ENCODE results near the gene LTBP1. TPM values are rescaled to one million over a fixed set of nuclear protein-coding genes. Genes with fewer than 3 reads are reported as not detected.
A peak's percentile ranks its signal among the peaks of the same experiment; 100 is the strongest.

The LTBP1 gene
- total and polyA plus RNA-seq, 10 of the 15 experiments (the other 5 are each of a cell fraction or from before 2014, with no cell fraction given): 0.01 to 0.28 (median 0.12) TPM; not detected in 2

DNA sequence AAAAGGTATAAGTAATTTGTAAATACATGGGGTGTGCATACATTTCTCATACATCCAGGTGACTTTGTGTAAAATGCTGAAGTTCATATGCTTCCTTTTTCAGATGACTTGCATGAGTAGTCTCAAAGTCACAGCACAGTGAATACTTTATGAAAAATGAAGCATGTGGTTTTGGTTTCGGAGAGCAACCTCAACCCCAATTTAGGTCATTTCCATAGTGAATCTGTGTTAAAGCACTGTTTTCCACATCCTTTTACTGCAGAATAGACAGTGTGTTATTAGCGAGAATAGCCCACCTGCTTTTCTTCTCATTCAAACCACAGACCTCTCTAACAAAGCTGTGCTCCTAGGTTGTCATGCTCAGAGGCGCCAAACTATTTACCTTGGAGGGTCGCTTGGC, 325.2 kb downstream of the LTBP1 start (continued):
- TF ChIP-seq, protein P1, sequence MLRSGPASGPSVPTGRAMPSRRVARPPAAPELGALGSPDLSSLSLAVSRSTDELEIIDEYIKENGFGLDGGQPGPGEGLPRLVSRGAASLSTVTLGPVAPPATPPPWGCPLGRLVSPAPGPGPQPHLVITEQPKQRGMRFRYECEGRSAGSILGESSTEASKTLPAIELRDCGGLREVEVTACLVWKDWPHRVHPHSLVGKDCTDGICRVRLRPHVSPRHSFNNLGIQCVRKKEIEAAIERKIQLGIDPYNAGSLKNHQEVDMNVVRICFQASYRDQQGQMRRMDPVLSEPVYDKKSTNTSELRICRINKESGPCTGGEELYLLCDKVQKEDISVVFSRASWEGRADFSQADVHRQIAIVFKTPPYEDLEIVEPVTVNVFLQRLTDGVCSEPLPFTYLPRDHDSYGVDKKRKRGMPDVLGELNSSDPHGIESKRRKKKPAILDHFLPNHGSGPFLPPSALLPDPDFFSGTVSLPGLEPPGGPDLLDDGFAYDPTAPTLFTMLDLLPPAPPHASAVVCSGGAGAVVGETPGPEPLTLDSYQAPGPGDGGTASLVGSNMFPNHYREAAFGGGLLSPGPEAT (IDR thresholded peaks at IDR 0.05; ENCODE audit: low read depth): no peak; the same call in 1 of the 2 replicates
- TF ChIP-seq SMC3 (IDR thresholded peaks at IDR 0.05; ENCODE audit: borderline replicate concordance, low read length) (no peak), MTA2 (IDR thresholded peaks at IDR 0.05; ENCODE audit: low read depth) (peak; percentile 74), TCF12 (IDR thresholded peaks at IDR 0.05; ENCODE audit: low read depth, low read length) (peak; percentile 65; the same call in 1 of the 2 replicates), MYC (IDR thresholded peaks at IDR 0.05; ENCODE audit: insufficient read depth, insufficient read length, insufficient replicate concordance, low read length, severe bottlenecking) (no peak), SMAD5 (IDR thresholded peaks at IDR 0.05; ENCODE audit: low read depth) (no peak), KLF5 (IDR thresholded peaks at IDR 0.05; ENCODE audit: partially characterized antibody) (no peak), YBX1 (IDR thresholded peaks at IDR 0.05) (no peak), FOS (IDR thresholded peaks at IDR 0.05; ENCODE audit: borderline replicate concordance, extremely low read depth, insufficient read length) (no peak), CHD2 (IDR thresholded peaks at IDR 0.05; ENCODE audit: borderline replicate concordance, low read depth, low read length) (no peak), HDGF (IDR thresholded peaks at IDR 0.05) (no peak), WRNIP1 (IDR thresholded peaks at IDR 0.05; ENCODE audit: borderline replicate concordance, low read depth, low read length) (no peak)
- TF ChIP-seq, protein P2, sequence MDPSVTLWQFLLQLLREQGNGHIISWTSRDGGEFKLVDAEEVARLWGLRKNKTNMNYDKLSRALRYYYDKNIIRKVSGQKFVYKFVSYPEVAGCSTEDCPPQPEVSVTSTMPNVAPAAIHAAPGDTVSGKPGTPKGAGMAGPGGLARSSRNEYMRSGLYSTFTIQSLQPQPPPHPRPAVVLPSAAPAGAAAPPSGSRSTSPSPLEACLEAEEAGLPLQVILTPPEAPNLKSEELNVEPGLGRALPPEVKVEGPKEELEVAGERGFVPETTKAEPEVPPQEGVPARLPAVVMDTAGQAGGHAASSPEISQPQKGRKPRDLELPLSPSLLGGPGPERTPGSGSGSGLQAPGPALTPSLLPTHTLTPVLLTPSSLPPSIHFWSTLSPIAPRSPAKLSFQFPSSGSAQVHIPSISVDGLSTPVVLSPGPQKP (IDR thresholded peaks at IDR 0.05; ENCODE audit: low read depth, low read length): no peak
- TF ChIP-seq, protein P3, sequence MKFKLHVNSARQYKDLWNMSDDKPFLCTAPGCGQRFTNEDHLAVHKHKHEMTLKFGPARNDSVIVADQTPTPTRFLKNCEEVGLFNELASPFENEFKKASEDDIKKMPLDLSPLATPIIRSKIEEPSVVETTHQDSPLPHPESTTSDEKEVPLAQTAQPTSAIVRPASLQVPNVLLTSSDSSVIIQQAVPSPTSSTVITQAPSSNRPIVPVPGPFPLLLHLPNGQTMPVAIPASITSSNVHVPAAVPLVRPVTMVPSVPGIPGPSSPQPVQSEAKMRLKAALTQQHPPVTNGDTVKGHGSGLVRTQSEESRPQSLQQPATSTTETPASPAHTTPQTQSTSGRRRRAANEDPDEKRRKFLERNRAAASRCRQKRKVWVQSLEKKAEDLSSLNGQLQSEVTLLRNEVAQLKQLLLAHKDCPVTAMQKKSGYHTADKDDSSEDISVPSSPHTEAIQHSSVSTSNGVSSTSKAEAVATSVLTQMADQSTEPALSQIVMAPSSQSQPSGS (IDR thresholded peaks at IDR 0.05; ENCODE audit: low read length): peak; percentile 75; the same call in 1 of the 2 replicates
- TF ChIP-seq, protein P4, sequence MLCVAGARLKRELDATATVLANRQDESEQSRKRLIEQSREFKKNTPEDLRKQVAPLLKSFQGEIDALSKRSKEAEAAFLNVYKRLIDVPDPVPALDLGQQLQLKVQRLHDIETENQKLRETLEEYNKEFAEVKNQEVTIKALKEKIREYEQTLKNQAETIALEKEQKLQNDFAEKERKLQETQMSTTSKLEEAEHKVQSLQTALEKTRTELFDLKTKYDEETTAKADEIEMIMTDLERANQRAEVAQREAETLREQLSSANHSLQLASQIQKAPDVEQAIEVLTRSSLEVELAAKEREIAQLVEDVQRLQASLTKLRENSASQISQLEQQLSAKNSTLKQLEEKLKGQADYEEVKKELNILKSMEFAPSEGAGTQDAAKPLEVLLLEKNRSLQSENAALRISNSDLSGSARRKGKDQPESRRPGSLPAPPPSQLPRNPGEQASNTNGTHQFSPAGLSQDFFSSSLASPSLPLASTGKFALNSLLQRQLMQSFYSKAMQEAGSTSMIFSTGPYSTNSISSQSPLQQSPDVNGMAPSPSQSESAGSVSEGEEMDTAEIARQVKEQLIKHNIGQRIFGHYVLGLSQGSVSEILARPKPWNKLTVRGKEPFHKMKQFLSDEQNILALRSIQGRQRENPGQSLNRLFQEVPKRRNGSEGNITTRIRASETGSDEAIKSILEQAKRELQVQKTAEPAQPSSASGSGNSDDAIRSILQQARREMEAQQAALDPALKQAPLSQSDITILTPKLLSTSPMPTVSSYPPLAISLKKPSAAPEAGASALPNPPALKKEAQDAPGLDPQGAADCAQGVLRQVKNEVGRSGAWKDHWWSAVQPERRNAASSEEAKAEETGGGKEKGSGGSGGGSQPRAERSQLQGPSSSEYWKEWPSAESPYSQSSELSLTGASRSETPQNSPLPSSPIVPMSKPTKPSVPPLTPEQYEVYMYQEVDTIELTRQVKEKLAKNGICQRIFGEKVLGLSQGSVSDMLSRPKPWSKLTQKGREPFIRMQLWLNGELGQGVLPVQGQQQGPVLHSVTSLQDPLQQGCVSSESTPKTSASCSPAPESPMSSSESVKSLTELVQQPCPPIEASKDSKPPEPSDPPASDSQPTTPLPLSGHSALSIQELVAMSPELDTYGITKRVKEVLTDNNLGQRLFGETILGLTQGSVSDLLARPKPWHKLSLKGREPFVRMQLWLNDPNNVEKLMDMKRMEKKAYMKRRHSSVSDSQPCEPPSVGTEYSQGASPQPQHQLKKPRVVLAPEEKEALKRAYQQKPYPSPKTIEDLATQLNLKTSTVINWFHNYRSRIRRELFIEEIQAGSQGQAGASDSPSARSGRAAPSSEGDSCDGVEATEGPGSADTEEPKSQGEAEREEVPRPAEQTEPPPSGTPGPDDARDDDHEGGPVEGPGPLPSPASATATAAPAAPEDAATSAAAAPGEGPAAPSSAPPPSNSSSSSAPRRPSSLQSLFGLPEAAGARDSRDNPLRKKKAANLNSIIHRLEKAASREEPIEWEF (IDR thresholded peaks at IDR 0.05; ENCODE audit: insufficient replicate concordance, low read depth, low read length): no peak
- TF ChIP-seq, protein P5, sequence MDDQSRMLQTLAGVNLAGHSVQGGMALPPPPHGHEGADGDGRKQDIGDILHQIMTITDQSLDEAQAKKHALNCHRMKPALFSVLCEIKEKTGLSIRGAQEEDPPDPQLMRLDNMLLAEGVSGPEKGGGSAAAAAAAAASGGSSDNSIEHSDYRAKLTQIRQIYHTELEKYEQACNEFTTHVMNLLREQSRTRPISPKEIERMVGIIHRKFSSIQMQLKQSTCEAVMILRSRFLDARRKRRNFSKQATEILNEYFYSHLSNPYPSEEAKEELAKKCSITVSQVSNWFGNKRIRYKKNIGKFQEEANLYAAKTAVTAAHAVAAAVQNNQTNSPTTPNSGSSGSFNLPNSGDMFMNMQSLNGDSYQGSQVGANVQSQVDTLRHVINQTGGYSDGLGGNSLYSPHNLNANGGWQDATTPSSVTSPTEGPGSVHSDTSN (IDR thresholded peaks at IDR 0.05; ENCODE audit: insufficient replicate concordance, low read depth, low read length): no peak
- TF ChIP-seq, protein P6, sequence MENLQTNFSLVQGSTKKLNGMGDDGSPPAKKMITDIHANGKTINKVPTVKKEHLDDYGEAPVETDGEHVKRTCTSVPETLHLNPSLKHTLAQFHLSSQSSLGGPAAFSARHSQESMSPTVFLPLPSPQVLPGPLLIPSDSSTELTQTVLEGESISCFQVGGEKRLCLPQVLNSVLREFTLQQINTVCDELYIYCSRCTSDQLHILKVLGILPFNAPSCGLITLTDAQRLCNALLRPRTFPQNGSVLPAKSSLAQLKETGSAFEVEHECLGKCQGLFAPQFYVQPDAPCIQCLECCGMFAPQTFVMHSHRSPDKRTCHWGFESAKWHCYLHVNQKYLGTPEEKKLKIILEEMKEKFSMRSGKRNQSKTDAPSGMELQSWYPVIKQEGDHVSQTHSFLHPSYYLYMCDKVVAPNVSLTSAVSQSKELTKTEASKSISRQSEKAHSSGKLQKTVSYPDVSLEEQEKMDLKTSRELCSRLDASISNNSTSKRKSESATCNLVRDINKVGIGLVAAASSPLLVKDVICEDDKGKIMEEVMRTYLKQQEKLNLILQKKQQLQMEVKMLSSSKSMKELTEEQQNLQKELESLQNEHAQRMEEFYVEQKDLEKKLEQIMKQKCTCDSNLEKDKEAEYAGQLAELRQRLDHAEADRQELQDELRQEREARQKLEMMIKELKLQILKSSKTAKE (IDR thresholded peaks at IDR 0.05; ENCODE audit: low read depth, poor library complexity, severe bottlenecking): peak; percentile 27

Measured in GM12878 (cell line).